Measurements from ENCODE around the gene VSIG1. TPM values are rescaled to one million over a fixed set of nuclear protein-coding genes. Genes with fewer than 3 reads are reported as not detected.

VSIG1 gene
- total RNA-seq, 1 donor from 2014 or later = not detected

DNA sequence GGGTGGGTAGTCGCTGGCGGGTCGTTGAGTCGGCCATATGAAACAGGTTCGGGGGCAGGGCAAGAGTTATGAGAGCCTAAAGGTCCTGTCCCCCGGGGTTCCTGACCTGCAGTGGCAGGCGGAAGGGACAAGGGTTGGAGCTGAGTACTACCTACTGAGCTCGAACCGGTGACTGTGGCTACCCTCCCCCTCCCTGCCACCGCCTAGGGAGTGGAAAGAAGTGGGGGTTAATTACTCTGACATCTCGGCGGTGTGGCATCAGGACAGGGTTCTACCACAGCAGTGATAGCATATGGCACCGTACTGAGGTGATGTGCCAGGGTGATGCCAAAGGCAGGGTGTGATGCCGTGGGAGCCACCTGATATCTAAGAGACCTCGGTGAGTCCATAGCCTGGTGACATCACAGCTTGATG lies 47.0 kb downstream of the VSIG1 start:
- intact Hi-C loops (cut with micrococcal nuclease) = no loop called here
- Histone ChIP-seq H3K36me3 (peaks cover 10% of the 10 kb centered on the region), H3K27me3 (ENCODE audit: low read depth) (no peaks in the 10 kb centered on the region), H3K27ac (replicated peaks) (peak overlapping the region; percentile 88), H3K4me1 (peaks cover 29% of the 10 kb centered on the region), H3K4me3 (peak overlapping the region; percentile 78), H3K9me3 (replicated peaks) (no peaks in the 10 kb centered on the region)
- TF ChIP-seq, protein P1, sequence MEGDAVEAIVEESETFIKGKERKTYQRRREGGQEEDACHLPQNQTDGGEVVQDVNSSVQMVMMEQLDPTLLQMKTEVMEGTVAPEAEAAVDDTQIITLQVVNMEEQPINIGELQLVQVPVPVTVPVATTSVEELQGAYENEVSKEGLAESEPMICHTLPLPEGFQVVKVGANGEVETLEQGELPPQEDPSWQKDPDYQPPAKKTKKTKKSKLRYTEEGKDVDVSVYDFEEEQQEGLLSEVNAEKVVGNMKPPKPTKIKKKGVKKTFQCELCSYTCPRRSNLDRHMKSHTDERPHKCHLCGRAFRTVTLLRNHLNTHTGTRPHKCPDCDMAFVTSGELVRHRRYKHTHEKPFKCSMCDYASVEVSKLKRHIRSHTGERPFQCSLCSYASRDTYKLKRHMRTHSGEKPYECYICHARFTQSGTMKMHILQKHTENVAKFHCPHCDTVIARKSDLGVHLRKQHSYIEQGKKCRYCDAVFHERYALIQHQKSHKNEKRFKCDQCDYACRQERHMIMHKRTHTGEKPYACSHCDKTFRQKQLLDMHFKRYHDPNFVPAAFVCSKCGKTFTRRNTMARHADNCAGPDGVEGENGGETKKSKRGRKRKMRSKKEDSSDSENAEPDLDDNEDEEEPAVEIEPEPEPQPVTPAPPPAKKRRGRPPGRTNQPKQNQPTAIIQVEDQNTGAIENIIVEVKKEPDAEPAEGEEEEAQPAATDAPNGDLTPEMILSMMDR (IDR thresholded peaks at IDR 0.05; ENCODE audit: borderline replicate concordance) = no peak
- DNase-seq = no peak

DNA sequence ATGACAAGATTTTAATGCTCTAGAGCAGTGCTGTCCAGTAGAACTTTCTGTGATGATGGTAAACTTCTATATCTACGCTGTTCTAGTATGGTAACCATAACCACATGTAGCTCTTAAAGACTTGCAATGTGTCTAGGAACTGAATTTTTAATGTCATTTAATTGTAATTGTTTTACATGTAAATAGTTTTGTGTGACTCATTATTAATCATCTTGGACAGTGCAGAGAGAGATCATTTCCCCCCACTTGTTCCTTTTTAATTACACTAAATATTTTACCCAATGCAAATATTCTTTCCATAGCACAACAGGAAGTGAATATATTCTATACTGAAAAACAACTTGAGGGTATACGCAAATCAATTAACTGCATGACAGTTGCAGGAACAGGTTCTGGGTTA lies 52.5 kb downstream of the VSIG1 start:
- H3K4me1 ChIP-seq = peaks cover 4% of the 10 kb centered on the region
- intact Hi-C loops (cut with micrococcal nuclease) = no loop called here
- no peaks in the 10 kb centered on the region for H3K36me3 ChIP-seq
- TF ChIP-seq, protein P1 (IDR thresholded peaks at IDR 0.05; ENCODE audit: borderline replicate concordance) = no peak
- H3K27ac ChIP-seq (replicated peaks) = no peak overlapping the region
- H3K27me3 ChIP-seq (ENCODE audit: low read depth) = no peaks in the 10 kb centered on the region
- no peak overlapping the region for H3K4me3 ChIP-seq
- H3K9me3 ChIP-seq (replicated peaks) = no peaks in the 10 kb centered on the region
- DNase-seq = no peak

DNA sequence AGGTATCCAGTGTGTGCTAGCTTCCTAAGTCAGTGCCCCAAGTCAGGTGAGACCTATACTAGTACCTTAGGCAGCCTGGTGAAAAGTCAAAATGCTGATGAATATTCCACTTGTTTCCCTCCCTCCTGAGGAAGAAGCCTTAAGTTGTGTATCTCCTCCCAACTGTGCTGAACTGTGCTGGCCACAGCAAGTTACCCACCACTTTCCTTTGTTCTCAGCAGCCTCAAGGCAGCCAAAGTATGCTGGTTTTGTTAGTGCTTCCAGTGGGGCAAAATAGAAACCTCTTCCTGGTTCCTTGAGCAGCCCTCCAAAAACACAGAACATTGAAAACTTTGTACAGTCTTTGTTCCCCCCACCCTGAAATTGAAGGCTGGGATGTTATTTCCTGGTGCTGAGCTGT lies 60.6 kb downstream of the VSIG1 start:
- no peak for DNase-seq
- H3K9me3 ChIP-seq (replicated peaks) = peaks cover 4% of the 10 kb centered on the region
- peak overlapping the region; percentile 52 for H3K27ac ChIP-seq (replicated peaks)
- H3K4me1 ChIP-seq = no peaks in the 10 kb centered on the region
- TF ChIP-seq, protein P1 (IDR thresholded peaks at IDR 0.05; ENCODE audit: borderline replicate concordance) = no peak
- intact Hi-C loops (cut with micrococcal nuclease) = no loop called here
- H3K27me3 ChIP-seq (ENCODE audit: low read depth) = no peaks in the 10 kb centered on the region
- no peaks in the 10 kb centered on the region for H3K36me3 ChIP-seq
- H3K4me3 ChIP-seq = no peak overlapping the region

DNA sequence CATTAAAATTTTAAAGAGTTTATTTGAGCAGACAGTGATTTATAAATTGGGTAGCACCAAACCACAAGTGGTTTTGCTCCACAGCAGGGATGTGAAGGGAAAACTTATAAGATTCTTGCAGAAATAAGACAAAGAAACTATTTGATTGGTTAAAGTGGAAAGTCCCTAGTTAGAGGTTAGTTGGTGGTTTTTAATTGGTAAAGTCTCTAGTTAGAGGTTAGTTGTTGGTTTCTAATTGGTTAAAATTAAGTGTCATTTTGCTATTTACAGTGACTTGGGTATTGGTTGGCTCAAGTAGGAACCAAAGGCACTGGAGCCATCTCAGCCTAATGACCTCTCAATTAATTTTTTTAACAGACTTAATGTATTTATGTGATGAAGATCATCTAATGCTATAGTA lies 69.7 kb downstream of the VSIG1 start:
- Histone ChIP-seq H3K9me3 (replicated peaks) (no peaks in the 10 kb centered on the region), H3K27me3 (ENCODE audit: low read depth) (no peaks in the 10 kb centered on the region), H3K36me3 (no peaks in the 10 kb centered on the region), H3K27ac (replicated peaks) (no peak overlapping the region), H3K4me3 (no peak overlapping the region), H3K4me1 (peaks cover 28% of the 10 kb centered on the region)
- TF ChIP-seq, protein P1 (IDR thresholded peaks at IDR 0.05; ENCODE audit: borderline replicate concordance) = no peak
- intact Hi-C loops (cut with micrococcal nuclease) = no loop called here
- no peak for DNase-seq

DNA sequence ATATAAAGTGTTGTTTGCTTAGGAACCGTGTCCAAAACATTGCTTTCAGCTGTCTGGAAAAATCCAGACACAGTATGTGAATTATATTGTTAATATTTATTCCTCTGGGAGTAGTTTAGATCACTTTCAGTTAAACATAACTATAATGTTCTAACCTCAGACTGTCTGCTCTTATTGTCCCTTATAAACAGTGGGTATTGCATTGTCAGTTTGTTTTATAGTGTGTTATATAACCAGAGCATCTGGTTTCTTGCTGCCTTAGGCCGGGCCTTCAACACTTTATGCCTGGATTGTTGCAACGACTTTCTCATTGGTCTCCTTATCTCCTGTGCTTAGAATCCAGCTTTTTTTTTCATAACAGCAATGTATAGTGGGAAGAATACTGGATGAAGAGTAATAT lies 73.1 kb downstream of the VSIG1 start:
- TF ChIP-seq, protein P1 (IDR thresholded peaks at IDR 0.05; ENCODE audit: borderline replicate concordance) = no peak
- Histone ChIP-seq H3K4me3 (no peak overlapping the region), H3K27ac (replicated peaks) (no peak overlapping the region), H3K27me3 (ENCODE audit: low read depth) (no peaks in the 10 kb centered on the region), H3K4me1 (peaks cover 58% of the 10 kb centered on the region), H3K9me3 (replicated peaks) (no peaks in the 10 kb centered on the region), H3K36me3 (no peaks in the 10 kb centered on the region)
- intact Hi-C loops (cut with micrococcal nuclease) = no loop called here
- no peak for DNase-seq

DNA sequence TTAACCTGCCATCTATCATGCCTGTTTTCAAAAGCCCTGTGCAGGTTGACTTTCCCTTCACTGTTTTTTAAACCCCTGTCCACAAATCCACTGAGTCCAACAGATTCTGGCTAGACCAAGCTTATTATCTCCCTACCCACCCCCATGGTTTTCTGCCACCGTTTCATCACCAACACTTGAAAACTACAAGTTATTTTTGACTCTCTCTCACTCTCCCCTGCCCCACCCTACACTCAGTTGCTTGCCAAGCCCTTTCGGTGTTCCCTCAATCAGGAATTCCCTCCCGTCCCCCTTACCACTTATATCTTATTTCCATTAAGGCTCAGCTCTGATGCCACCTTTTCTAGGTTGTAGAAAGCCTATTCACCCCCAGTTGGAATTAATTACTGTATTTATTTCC lies 76.4 kb downstream of the VSIG1 start:
- intact Hi-C loops (cut with micrococcal nuclease) = no loop called here
- no peak for DNase-seq
- TF ChIP-seq, protein P1 (IDR thresholded peaks at IDR 0.05; ENCODE audit: borderline replicate concordance) = no peak
- Histone ChIP-seq H3K4me3 (no peak overlapping the region), H3K9me3 (replicated peaks) (no peaks in the 10 kb centered on the region), H3K36me3 (no peaks in the 10 kb centered on the region), H3K27me3 (ENCODE audit: low read depth) (no peaks in the 10 kb centered on the region), H3K27ac (replicated peaks) (peak overlapping the region; percentile 66), H3K4me1 (peaks cover 74% of the 10 kb centered on the region)

Measured in left ventricle myocardium inferior (tissue), 1 donor.